HepG2 (cell line): ENCODE measurements around the gene TBC1D20. TPM values are rescaled to one million over a fixed set of nuclear protein-coding genes. Genes with fewer than 3 reads are reported as not detected.

Experiments
- ARID2 ChIP-seq: sonication (generic); formaldehyde crosslinking; IDR thresholded peaks from 2 replicates; pipeline ENCODE4 v1.8.1; 2022; ENCODE audit warnings: mild to moderate bottlenecking, missing genetic modification reagents, borderline replicate concordance
- ARNT2 ChIP-seq: sonication (generic); formaldehyde crosslinking; IDR thresholded peaks from 2 replicates; pipeline ENCODE4 v1.8.0; 2022; ENCODE audit warnings: mild to moderate bottlenecking, low read depth, missing genetic modification reagents, moderate library complexity
- CBX1 ChIP-seq: IDR thresholded peaks from one replicate; pipeline ENCODE4 v1.6.1; 2016; ENCODE audit warnings: antibody characterized with exemption, low read depth
- EED ChIP-seq: sonication (generic); formaldehyde crosslinking; IDR thresholded peaks from 2 replicates; pipeline ENCODE4 v1.5.0; 2020; ENCODE audit warnings: mild to moderate bottlenecking, missing genetic modification reagents
- HDAC1 ChIP-seq: sonication (generic); formaldehyde crosslinking; IDR thresholded peaks from 2 replicates; pipeline ENCODE4 v1.5.1; 2020; ENCODE audit warnings: mild to moderate bottlenecking, missing genetic modification reagents
- KMT2A ChIP-seq: sonication (generic); formaldehyde crosslinking; IDR thresholded peaks from 2 replicates; pipeline ENCODE4 v1.4.0; 2020; ENCODE audit warnings: missing genetic modification reagents
- KMT2B ChIP-seq: IDR thresholded peaks from 2 replicates; pipeline ENCODE4 v1.6.1; 2016; ENCODE audit warnings: missing genetic modification reagents, missing compliant biosample characterization
- POLR2G ChIP-seq: fragments of 200-400 bp; formaldehyde crosslinking; IDR thresholded peaks from 2 replicates; pipeline ENCODE4 v1.6.1; 2018; ENCODE audit warnings: mild to moderate bottlenecking, low read depth, low read length, moderate library complexity
- RXRB ChIP-seq: IDR thresholded peaks from 2 replicates; pipeline ENCODE4 v1.6.1; 2016; ENCODE audit warnings: borderline replicate concordance, missing genetic modification reagents, missing compliant biosample characterization
- SALL1 ChIP-seq: sonication (generic); formaldehyde crosslinking; IDR thresholded peaks from 2 replicates; pipeline ENCODE4 v1.8.0; 2022; ENCODE audit warnings: mild to moderate bottlenecking, missing genetic modification reagents
- SRSF9 ChIP-seq: fragments of 200-400 bp; formaldehyde crosslinking; IDR thresholded peaks from 2 replicates; pipeline ENCODE4 v1.6.1; 2018; ENCODE audit warnings: borderline replicate concordance, mild to moderate bottlenecking, low read depth, low read length; ENCODE audit not compliant: insufficient read depth, poor library complexity, severe bottlenecking
- TOPORS ChIP-seq: sonication (generic); formaldehyde crosslinking; IDR thresholded peaks from 2 replicates; pipeline ENCODE4 v1.8.0; 2023; ENCODE audit warnings: mild to moderate bottlenecking, missing genetic modification reagents
- ZFP90 ChIP-seq: sonication (generic); formaldehyde crosslinking; IDR thresholded peaks from 2 replicates; pipeline ENCODE4 v1.8.0; 2022; ENCODE audit warnings: missing genetic modification reagents, mild to moderate bottlenecking, inconsistent platforms, borderline replicate concordance
- ZGPAT ChIP-seq: IDR thresholded peaks from 2 replicates; pipeline ENCODE4 v1.6.1; 2016; ENCODE audit warnings: mild to moderate bottlenecking
- ZNF441 ChIP-seq: sonication (generic); formaldehyde crosslinking; IDR thresholded peaks from 2 replicates; pipeline ENCODE4 v1.7.0; 2021; ENCODE audit warnings: missing genetic modification reagents, borderline replicate concordance
- ZNF552 ChIP-seq: sonication (generic); formaldehyde crosslinking; IDR thresholded peaks from 2 replicates; pipeline ENCODE4 v1.9.0; 2022; ENCODE audit warnings: missing genetic modification reagents, mild to moderate bottlenecking, borderline replicate concordance
- ZNF800 ChIP-seq: sonication (generic); formaldehyde crosslinking; IDR thresholded peaks from 2 replicates; pipeline ENCODE4 v1.4.0; 2020; ENCODE audit warnings: missing genetic modification reagents
- polyA plus RNA-seq, 8 experiments: library from polyadenylated mRNA; depleted of rRNA in 3 of 8; stranded (reverse) in 7 of 8; unstranded in 1 of 8; fragments of >200 nt; fragmentation: Illumina TruSeq in 4 of 8; extraction: Trizol in 4 of 8; gene quantifications; 2 replicates each; pipeline versions ENCODE4 v1.2.1 to v1.2.3, GENCODE V29; 2011 to 2016; ENCODE audit warnings: low read depth in 4 of 8, missing spikeins in 1 of 8, mixed read lengths in 1 of 8; ENCODE audit not compliant: insufficient read depth in 1 of 8
- total RNA-seq, 5 experiments: library from RNA; depleted of rRNA; stranded (reverse); fragments of >200 nt; fragmentation: Illumina TruSeq; extraction: Trizol; gene quantifications; 2 replicates each; pipeline ENCODE4 v1.2.3, GENCODE V29; 2016; ENCODE audit warnings: low read depth in 1 of 5
- TF ChIP-seq, protein P1 (sequence below): sonication (generic); formaldehyde crosslinking; IDR thresholded peaks from 2 replicates; pipeline ENCODE4 v1.4.0; 2020; ENCODE audit warnings: mild to moderate bottlenecking, missing genetic modification reagents
- TF ChIP-seq, protein P2 (sequence below): sonication (generic); formaldehyde crosslinking; conservative IDR thresholded peaks from 2 replicates; pipeline ENCODE4 v1.8.0; 2022; ENCODE audit warnings: mild to moderate bottlenecking, moderate library complexity, missing genetic modification reagents
- TF ChIP-seq, protein P3 (sequence below): sonication (generic); formaldehyde crosslinking; IDR thresholded peaks from 2 replicates; pipeline ENCODE4 v1.4.0; 2020; ENCODE audit warnings: missing genetic modification reagents

Gene TBC1D20
- total and polyA plus RNA-seq, 2 of the 13 experiments (the other 11 are each of a cell fraction or from before 2014, with no cell fraction given), result 36.6 to 47.1 TPM

GRCh38 chr20:462199-462991 is at the start of gene TBC1D20 (continued):
- TF ChIP-seq, protein P1, sequence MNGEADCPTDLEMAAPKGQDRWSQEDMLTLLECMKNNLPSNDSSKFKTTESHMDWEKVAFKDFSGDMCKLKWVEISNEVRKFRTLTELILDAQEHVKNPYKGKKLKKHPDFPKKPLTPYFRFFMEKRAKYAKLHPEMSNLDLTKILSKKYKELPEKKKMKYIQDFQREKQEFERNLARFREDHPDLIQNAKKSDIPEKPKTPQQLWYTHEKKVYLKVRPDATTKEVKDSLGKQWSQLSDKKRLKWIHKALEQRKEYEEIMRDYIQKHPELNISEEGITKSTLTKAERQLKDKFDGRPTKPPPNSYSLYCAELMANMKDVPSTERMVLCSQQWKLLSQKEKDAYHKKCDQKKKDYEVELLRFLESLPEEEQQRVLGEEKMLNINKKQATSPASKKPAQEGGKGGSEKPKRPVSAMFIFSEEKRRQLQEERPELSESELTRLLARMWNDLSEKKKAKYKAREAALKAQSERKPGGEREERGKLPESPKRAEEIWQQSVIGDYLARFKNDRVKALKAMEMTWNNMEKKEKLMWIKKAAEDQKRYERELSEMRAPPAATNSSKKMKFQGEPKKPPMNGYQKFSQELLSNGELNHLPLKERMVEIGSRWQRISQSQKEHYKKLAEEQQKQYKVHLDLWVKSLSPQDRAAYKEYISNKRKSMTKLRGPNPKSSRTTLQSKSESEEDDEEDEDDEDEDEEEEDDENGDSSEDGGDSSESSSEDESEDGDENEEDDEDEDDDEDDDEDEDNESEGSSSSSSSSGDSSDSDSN (CRISPR knock-in tag), result peak; percentile 79
- TF ChIP-seq SRSF9 (no peak), RXRB (peak; percentile 63; the same call in 1 of the 2 replicates), ZNF552 (CRISPR knock-in tag) (0 out of 2 replicates have a peak, but pooled peaks have one; percentile 28), HDAC1 (CRISPR knock-in tag) (peak; percentile 38; the same call in 1 of the 2 replicates), TOPORS (peak; percentile 70; the same call in 1 of the 2 replicates), ZGPAT (CRISPR knock-in tag) (peak; percentile 34; the same call in 1 of the 2 replicates), ARNT2 (CRISPR knock-in tag) (peak; percentile 76), ZNF800 (CRISPR knock-in tag) (0 out of 2 replicates have a peak, but pooled peaks have one; percentile 52), EED (CRISPR knock-in tag) (peak; percentile 59; the same call in 1 of the 2 replicates), CBX1 (no peak), POLR2G (peak; percentile 84), ZNF441 (CRISPR knock-in tag) (peak; percentile 89), ARID2 (CRISPR knock-in tag) (0 out of 2 replicates have a peak, but pooled peaks have one; percentile 47), ZFP90 (peak; percentile 86; the same call in 1 of the 2 replicates), KMT2B (CRISPR knock-in tag) (peak; percentile 66), KMT2A (CRISPR knock-in tag) (peak; percentile 84), SALL1 (peak; percentile 80)
- TF ChIP-seq, protein P2, sequence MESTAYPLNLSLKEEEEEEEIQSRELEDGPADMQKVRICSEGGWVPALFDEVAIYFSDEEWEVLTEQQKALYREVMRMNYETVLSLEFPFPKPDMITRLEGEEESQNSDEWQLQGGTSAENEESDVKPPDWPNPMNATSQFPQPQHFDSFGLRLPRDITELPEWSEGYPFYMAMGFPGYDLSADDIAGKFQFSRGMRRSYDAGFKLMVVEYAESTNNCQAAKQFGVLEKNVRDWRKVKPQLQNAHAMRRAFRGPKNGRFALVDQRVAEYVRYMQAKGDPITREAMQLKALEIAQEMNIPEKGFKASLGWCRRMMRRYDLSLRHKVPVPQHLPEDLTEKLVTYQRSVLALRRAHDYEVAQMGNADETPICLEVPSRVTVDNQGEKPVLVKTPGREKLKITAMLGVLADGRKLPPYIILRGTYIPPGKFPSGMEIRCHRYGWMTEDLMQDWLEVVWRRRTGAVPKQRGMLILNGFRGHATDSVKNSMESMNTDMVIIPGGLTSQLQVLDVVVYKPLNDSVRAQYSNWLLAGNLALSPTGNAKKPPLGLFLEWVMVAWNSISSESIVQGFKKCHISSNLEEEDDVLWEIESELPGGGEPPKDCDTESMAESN (CRISPR knock-in tag), result peak; percentile 54; the same call in 1 of the 2 replicates
- TF ChIP-seq, protein P3, sequence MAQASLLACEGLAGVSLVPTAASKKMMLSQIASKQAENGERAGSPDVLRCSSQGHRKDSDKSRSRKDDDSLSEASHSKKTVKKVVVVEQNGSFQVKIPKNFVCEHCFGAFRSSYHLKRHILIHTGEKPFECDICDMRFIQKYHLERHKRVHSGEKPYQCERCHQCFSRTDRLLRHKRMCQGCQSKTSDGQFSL (CRISPR knock-in tag), result 0 out of 2 replicates have a peak, but pooled peaks have one; percentile 62
